Choroid plexus epithelial cell (primary cell): ENCODE data around the gene DTWD2.
A peak's percentile ranks its signal among the peaks of the same experiment; 100 is the strongest.

Experiments used
- DNase-seq: peaks from one replicate; pipeline ENCODE4 v3.0.0-alpha.2; 2010; ENCODE audit warnings: low read depth
- H3K4me3 ChIP-seq: 2 replicates; pipeline ENCODE4 v1.5.1; 2011; ENCODE audit warnings: low read depth, mild to moderate bottlenecking, control low read depth, low read length, moderate library complexity
- CTCF ChIP-seq: conservative IDR thresholded peaks from 2 replicates; pipeline ENCODE4 v1.5.1; 2011; ENCODE audit warnings: low read depth, mild to moderate bottlenecking, control low read depth, inconsistent platforms, low read length, moderate library complexity

Gene DTWD2

DNA sequence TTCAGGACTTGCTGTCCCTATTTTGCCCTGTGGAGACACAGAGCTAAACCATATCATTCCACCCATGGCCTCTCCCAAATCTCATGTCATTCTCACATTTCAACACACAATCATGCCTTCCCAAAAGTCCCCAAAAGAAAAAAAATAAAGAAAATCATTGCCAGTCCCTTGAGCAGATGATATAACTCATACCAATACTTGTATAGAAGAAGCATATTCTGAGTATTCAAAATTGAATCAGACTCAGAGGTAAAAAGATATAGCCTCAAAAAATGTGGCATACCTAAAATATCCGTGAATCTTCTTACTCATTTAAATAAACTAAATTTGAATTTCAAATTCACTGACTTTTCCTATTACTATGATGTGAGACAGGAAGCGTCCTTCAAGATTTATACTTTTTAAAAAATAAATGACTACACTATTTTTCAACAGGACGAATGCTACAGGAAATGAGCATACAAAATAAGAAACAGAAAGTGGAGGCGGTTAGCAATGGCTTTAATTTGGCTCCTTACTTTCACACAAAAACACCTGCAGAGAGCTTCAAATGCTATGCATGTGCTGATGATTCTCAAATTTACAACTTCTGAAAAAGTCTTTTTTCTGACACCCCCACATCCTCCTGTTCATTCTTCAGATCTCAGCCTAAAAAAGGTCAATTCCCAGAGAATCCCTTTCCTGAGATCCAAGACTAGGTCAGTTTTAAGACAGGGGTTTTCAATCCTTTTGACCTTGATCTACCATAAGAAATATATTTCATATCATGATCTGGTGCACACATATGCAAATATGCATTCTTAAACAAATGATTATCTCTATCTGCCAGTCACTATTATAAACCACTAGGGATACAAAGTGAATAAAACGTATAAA is 42.9 kb upstream of the DTWD2 start:
- no peak for DNase-seq
- no peak for TF ChIP-seq CTCF
- H3K4me3 ChIP-seq: no peak overlapping the region

- no peak overlapping the region for H3K4me3 ChIP-seq
- no peak for TF ChIP-seq CTCF
- DNase-seq: peak; percentile 28
Measured at GRCh38 chr5:119028575-119028974, 40.2 kb upstream of the DTWD2 start.

GRCh38 chr5:119022773-119023172 is 34.4 kb upstream of the DTWD2 start:
- no peak for DNase-seq
- TF ChIP-seq CTCF: no peak
- no peak overlapping the region for H3K4me3 ChIP-seq

- peak; percentile 73 for DNase-seq
- H3K4me3 ChIP-seq: no peak overlapping the region
Measured at GRCh38 chr5:119022017-119022745, 33.8 kb upstream of the DTWD2 start.

DNA sequence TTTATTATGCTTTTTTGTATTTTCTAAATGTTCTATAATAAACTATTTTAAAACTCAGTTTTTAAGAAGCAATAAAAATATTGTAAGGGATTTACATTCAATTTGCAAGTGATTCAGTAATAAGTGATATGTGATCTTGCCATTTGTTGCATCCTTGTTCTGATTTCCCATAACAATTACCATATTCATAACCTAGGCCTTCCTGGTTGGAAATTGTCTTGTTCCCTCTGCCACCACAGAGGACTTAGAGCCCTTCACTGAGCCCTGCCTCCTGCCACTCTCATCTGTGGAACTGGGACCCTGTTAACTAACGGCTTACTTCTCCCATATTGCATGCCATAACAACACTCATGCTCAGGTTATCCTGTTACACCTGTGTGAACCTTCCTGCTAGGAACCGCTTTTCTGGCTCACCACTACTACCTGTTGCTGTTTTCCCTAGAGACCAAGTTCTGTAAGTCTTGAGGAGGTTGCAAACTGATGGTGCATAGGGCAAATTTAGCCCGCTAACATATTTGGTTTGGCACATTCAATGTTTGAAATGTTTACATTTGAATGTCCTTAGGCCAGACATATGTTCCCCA is 32.9 kb upstream of the DTWD2 start:
- no peak for TF ChIP-seq CTCF
- DNase-seq: no peak
- no peak overlapping the region for H3K4me3 ChIP-seq

More at GRCh38 chr5:119022017-119022745, 33.8 kb upstream of the DTWD2 start:
- TF ChIP-seq CTCF: peak; percentile 59

DNA sequence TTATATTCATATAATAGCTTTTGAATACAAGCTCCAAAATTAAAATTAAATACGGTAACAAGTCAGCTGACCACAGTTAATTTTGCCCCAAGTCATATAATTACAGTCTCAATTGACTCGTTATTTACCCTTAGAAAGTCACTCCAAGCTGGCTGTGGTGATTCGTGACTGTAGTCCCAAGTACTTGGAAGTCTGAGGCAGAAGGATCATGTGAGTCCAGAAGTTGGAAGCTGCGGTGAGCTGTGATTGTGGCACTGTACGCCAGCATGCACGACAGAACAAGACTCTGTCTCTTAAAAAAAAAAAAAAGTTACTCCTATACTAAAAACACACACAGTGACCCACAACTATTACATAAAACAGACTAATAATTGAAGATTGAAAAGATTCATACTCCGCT is 31.6 kb upstream of the DTWD2 start:
- no peak for DNase-seq
- no peak for TF ChIP-seq CTCF
- no peak overlapping the region for H3K4me3 ChIP-seq
